SH-SY5Y (cell line): Measurements from ENCODE around the gene MAGI2.

Source experiments
- GATA2 ChIP-seq: IDR thresholded peaks from 2 replicates; pipeline ENCODE4 v1.6.1; 2011; ENCODE audit warnings: mild to moderate bottlenecking, low read depth, low read length
- GATA3 ChIP-seq: IDR thresholded peaks from 2 replicates; pipeline ENCODE4 v1.6.1; 2011; ENCODE audit warnings: low read depth, mild to moderate bottlenecking, low read length, moderate library complexity

- TF ChIP-seq GATA3: no peak
- TF ChIP-seq GATA2: no peak
Observed at GRCh38 chr7:78473021-78473420, 980.4 kb downstream of the MAGI2 start.
